Activated T-helper 17 cell treated with anti-CD3 and anti-CD28 coated beads, Interleukin-2, amount 50 U/mL, for 72 hours (primary cell): ENCODE results near the gene PPP1R12C. TPM values are rescaled to one million over a fixed set of nuclear protein-coding genes. Genes with fewer than 3 reads are reported as not detected.
A peak's percentile ranks its signal among the peaks of the same experiment; 100 is the strongest.
"Not testable (repeated sequence)": the region's sequence is repeated elsewhere in the genome, so short reads cannot be mapped to it uniquely, and the experiment has no call there.

Source experiments
- ATAC-seq: fragments of 150-1000 bp; cut with Tn5 transposase; replicated peaks from 2 replicates; pipeline ENCODE4 v1.10.0; 2021; ENCODE audit warnings: mild to moderate bottlenecking, moderate library complexity
- H3K27ac Mint-ChIP-seq: one replicate; pipeline ENCODE4 v1.8.0; 2022; ENCODE audit warnings: mixed read lengths
- H3K27me3 Mint-ChIP-seq: one replicate; pipeline ENCODE4 v1.8.0; 2022; ENCODE audit warnings: mixed read lengths
- H3K36me3 Mint-ChIP-seq: one replicate; pipeline ENCODE4 v1.8.0; 2022; ENCODE audit warnings: low read depth, mild to moderate bottlenecking, mixed read lengths
- H3K4me1 Mint-ChIP-seq: one replicate; pipeline ENCODE4 v1.8.0; 2022; ENCODE audit warnings: mixed read lengths
- H3K4me3 Mint-ChIP-seq: one replicate; pipeline ENCODE4 v1.8.0; 2022; ENCODE audit warnings: mild to moderate bottlenecking, mixed read lengths
- H3K9me3 Mint-ChIP-seq: one replicate; pipeline ENCODE4 v1.8.0; 2022; ENCODE audit warnings: mixed read lengths
- total RNA-seq, 2 donors: library from RNA; stranded (reverse); gene quantifications; one replicate each; pipeline ENCODE4 v1.2.3, GENCODE V29; 2022

PPP1R12C gene
- total RNA-seq = 10 to 100 TPM; 74.5 to 94.8 TPM

GRCh38 chr19:55116859-55117662 lies at the start of gene PPP1R12C:
TSS of gene PPP1R12C (minus strand) at chr19:55117637. CDS start at chr19:55117543, 94 bp downstream.
- no peaks in the 10 kb centered on the region for H3K27me3 Mint-ChIP-seq
- peak; percentile 8 for ATAC-seq
- H3K4me3 Mint-ChIP-seq = peak within 1 kb of the TSS; percentile 97
- H3K4me1 Mint-ChIP-seq = peaks cover 17% of the 10 kb centered on the region
- no peaks in the 10 kb centered on the region for H3K9me3 Mint-ChIP-seq
- H3K36me3 Mint-ChIP-seq = peaks cover 20% of the 10 kb centered on the region
- H3K27ac Mint-ChIP-seq = peak within 1 kb of the TSS; percentile 94

GRCh38 chr19:55166530-55167268 lies 49.3 kb upstream of the PPP1R12C start, which contains the start of gene DNAAF3:
TSS of gene DNAAF3 (minus strand) at chr19:55166613. CDS start at chr19:55166413, 200 bp downstream.
- peak; percentile 97 for ATAC-seq
- peak within 1 kb of the TSS; percentile 61 for H3K4me3 Mint-ChIP-seq
- peaks cover 10% of the 10 kb centered on the region for H3K36me3 Mint-ChIP-seq
- no peaks in the 10 kb centered on the region for H3K9me3 Mint-ChIP-seq
- peaks cover 46% of the 10 kb centered on the region for H3K27me3 Mint-ChIP-seq
- peaks cover 10% of the 10 kb centered on the region for H3K4me1 Mint-ChIP-seq
- H3K27ac Mint-ChIP-seq = peak within 1 kb of the TSS; percentile 5

- ATAC-seq = peak; percentile 15
- peaks cover 41% of the 10 kb centered on the region for H3K27me3 Mint-ChIP-seq
- H3K27ac Mint-ChIP-seq = peak overlapping the region; percentile 5
- peaks cover 10% of the 10 kb centered on the region for H3K36me3 Mint-ChIP-seq
- no peaks in the 10 kb centered on the region for H3K9me3 Mint-ChIP-seq
- peaks cover 10% of the 10 kb centered on the region for H3K4me1 Mint-ChIP-seq
- H3K4me3 Mint-ChIP-seq = peak overlapping the region; percentile 61
Measured at GRCh38 chr19:55165952-55166529, 48.6 kb upstream of the PPP1R12C start.

GRCh38 chr19:55161571-55162322 lies 44.3 kb upstream of the PPP1R12C start:
- Mint-ChIP-seq H3K27me3 (peaks cover 21% of the 10 kb centered on the region), H3K9me3 (no peaks in the 10 kb centered on the region), H3K27ac (no peak overlapping the region), H3K36me3 (peaks cover 6% of the 10 kb centered on the region), H3K4me3 (no peak overlapping the region), H3K4me1 (peaks cover 6% of the 10 kb centered on the region)
- no peak for ATAC-seq

- H3K4me3 Mint-ChIP-seq = no peak overlapping the region
- no peaks in the 10 kb centered on the region for H3K9me3 Mint-ChIP-seq
- no peaks in the 10 kb centered on the region for H3K36me3 Mint-ChIP-seq
- H3K27ac Mint-ChIP-seq = no peak overlapping the region
- H3K4me1 Mint-ChIP-seq = no peaks in the 10 kb centered on the region
- ATAC-seq = no peak
- H3K27me3 Mint-ChIP-seq = peaks cover 16% of the 10 kb centered on the region
Measured at GRCh38 chr19:55160986-55161365, 43.5 kb upstream of the PPP1R12C start.

- ATAC-seq = peak; percentile 99
- Mint-ChIP-seq H3K9me3 (no peaks in the 10 kb centered on the region), H3K4me1 (no peaks in the 10 kb centered on the region), H3K27ac (no peak overlapping the region), H3K27me3 (peaks cover 12% of the 10 kb centered on the region), H3K4me3 (no peak overlapping the region), H3K36me3 (no peaks in the 10 kb centered on the region)
Measured at GRCh38 chr19:55160128-55160985, 42.9 kb upstream of the PPP1R12C start.

GRCh38 chr19:55158848-55159749 lies 41.7 kb upstream of the PPP1R12C start:
- no peaks in the 10 kb centered on the region for H3K9me3 Mint-ChIP-seq
- no peak for ATAC-seq
- peaks cover 9% of the 10 kb centered on the region for H3K27me3 Mint-ChIP-seq
- H3K4me3 Mint-ChIP-seq = no peak overlapping the region
- H3K27ac Mint-ChIP-seq = no peak overlapping the region
- no peaks in the 10 kb centered on the region for H3K36me3 Mint-ChIP-seq
- H3K4me1 Mint-ChIP-seq = peaks cover 6% of the 10 kb centered on the region

GRCh38 chr19:55158423-55158822 lies 41.0 kb upstream of the PPP1R12C start:
- no peak for ATAC-seq
- H3K9me3 Mint-ChIP-seq = peaks cover 3% of the 10 kb centered on the region
- H3K36me3 Mint-ChIP-seq = no peaks in the 10 kb centered on the region

GRCh38 chr19:55157064-55157908 lies 39.8 kb upstream of the PPP1R12C start, which contains the start of gene TNNI3:
TSS of gene TNNI3 (minus strand) at chr19:55157732. CDS start at chr19:55157589, 143 bp downstream.
- peaks cover 4% of the 10 kb centered on the region for H3K27me3 Mint-ChIP-seq
- H3K27ac Mint-ChIP-seq = no peak within 1 kb of the TSS
- no peak within 1 kb of the TSS for H3K4me3 Mint-ChIP-seq
- ATAC-seq = no peak
- peaks cover 11% of the 10 kb centered on the region for H3K4me1 Mint-ChIP-seq
- H3K9me3 Mint-ChIP-seq = peaks cover 4% of the 10 kb centered on the region
- no peaks in the 10 kb centered on the region for H3K36me3 Mint-ChIP-seq

More at GRCh38 chr19:55158423-55158822, 41.0 kb upstream of the PPP1R12C start:
- no peak overlapping the region for H3K27ac Mint-ChIP-seq
- peaks cover 11% of the 10 kb centered on the region for H3K4me1 Mint-ChIP-seq
- H3K27me3 Mint-ChIP-seq = peaks cover 4% of the 10 kb centered on the region
- H3K4me3 Mint-ChIP-seq = no peak overlapping the region

GRCh38 chr19:55156202-55157063 lies 39.0 kb upstream of the PPP1R12C start:
- H3K27ac Mint-ChIP-seq = no peak overlapping the region
- peaks cover 11% of the 10 kb centered on the region for H3K9me3 Mint-ChIP-seq
- no peak overlapping the region for H3K4me3 Mint-ChIP-seq
- H3K36me3 Mint-ChIP-seq = no peaks in the 10 kb centered on the region
- ATAC-seq = no peak
- H3K4me1 Mint-ChIP-seq = peaks cover 17% of the 10 kb centered on the region
- H3K27me3 Mint-ChIP-seq = peaks cover 4% of the 10 kb centered on the region

GRCh38 chr19:55155784-55156183 lies 38.3 kb upstream of the PPP1R12C start:
- not testable (repeated sequence) for H3K36me3 Mint-ChIP-seq, H3K4me3 Mint-ChIP-seq, H3K27ac Mint-ChIP-seq, ATAC-seq, H3K27me3 Mint-ChIP-seq
- Mint-ChIP-seq H3K4me1 (peaks cover 17% of the 10 kb centered on the region), H3K9me3 (peaks cover 13% of the 10 kb centered on the region)
